Ureter (tissue), 1 donor: ENCODE results near the gene OSBPL10. TPM values are rescaled to one million over a fixed set of nuclear protein-coding genes. Genes with fewer than 3 reads are reported as not detected.
"Not testable (repeated sequence)": the region's sequence is repeated elsewhere in the genome, so short reads cannot be mapped to it uniquely, and the experiment has no call there.

ENCODE experiments used
- DNase-seq: peaks from one replicate; pipeline ENCODE4 v3.0.0-alpha.2; 2020; ENCODE audit warnings: low spot score
- total RNA-seq: library from RNA; stranded (reverse); gene quantifications from one replicate; pipeline ENCODE4 v1.2.4, GENCODE V29; 2023
- donor health status: DM: yes; HTN: yes; CAD: no.

OSBPL10 gene, protein sequence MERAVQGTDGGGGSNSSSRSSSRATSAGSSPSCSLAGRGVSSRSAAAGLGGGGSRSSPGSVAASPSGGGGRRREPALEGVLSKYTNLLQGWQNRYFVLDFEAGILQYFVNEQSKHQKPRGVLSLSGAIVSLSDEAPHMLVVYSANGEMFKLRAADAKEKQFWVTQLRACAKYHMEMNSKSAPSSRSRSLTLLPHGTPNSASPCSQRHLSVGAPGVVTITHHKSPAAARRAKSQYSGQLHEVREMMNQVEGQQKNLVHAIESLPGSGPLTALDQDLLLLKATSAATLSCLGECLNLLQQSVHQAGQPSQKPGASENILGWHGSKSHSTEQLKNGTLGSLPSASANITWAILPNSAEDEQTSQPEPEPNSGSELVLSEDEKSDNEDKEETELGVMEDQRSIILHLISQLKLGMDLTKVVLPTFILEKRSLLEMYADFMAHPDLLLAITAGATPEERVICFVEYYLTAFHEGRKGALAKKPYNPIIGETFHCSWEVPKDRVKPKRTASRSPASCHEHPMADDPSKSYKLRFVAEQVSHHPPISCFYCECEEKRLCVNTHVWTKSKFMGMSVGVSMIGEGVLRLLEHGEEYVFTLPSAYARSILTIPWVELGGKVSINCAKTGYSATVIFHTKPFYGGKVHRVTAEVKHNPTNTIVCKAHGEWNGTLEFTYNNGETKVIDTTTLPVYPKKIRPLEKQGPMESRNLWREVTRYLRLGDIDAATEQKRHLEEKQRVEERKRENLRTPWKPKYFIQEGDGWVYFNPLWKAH
- 36.3 TPM for total RNA-seq

DNA sequence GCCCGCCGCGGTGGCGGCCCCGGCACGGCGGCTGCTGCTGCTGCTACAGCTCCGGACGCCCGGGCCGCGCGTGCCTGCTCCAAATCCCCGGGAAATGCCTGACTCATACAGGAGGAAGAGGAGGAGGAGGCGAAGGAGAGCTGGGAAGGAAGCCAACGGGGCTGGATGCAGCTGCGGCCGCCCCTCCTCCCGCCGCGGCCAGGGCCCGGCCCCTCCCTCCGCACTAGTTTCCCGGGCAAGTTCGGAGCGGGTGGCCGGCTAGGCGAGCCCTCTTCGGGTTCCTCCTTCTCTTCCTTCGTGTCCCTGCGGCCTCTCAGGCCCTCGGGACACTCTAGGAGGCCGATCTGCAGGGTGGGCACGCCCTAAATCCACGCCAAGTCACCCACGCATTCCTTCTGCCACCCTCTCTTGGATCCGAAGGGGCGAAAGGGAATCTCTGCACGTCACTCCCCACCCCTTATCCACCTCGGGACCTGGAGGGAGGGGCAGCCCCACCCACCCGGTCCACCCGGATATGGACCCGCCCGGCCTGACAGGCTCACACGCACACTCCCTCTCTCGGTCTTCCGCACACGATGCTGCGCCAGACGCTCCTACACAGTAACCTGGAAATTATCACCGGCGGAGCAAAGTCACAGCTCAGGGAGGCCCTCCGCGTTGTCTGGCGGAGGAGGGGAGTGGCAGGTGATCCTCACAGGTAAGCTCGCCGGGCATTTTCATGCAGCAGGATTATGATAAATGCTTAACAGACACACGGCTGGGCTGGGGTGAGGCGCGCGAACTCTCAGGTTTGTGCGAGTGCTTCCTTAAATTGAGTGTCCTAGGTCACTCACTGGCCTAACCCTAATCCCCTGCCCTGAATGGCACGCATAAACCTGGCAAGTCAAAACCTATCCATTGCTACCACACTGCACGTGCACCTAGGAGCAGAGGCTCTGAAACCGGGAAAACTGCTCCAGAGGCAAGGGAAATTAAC lies at the start of gene OSBPL10, which contains the start of gene ZNF860:
OSBPL10 (minus strand) TSS at position 57 of the 976 bp plus-strand sequence. CDS start 83 bp downstream, outside the sequence.
ZNF860 (plus strand) TSS at position 545 of the 976 bp plus-strand sequence. CDS start 7,330 bp downstream, outside the sequence.
- peak; percentile 93 for DNase-seq

DNA sequence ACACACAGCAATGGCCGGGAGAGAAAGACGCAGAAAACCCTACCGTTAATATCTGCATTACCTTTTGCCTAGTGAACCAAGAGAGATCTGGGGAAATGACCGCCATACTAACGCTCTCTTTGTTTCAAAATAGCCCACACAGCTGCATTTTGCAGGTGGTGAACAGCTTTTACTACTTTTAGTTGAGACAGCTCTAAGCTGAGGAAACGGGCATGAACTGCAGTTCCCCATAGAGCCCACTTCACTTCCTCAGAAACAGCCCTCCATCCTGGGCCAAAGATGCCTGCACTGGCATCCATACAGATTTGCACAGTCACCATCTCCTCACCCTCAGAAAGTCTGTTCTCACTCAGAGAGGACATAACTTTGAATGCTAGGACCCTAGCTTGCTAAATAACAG lies 45.5 kb upstream of the OSBPL10 start:
- DNase-seq: no peak

DNA sequence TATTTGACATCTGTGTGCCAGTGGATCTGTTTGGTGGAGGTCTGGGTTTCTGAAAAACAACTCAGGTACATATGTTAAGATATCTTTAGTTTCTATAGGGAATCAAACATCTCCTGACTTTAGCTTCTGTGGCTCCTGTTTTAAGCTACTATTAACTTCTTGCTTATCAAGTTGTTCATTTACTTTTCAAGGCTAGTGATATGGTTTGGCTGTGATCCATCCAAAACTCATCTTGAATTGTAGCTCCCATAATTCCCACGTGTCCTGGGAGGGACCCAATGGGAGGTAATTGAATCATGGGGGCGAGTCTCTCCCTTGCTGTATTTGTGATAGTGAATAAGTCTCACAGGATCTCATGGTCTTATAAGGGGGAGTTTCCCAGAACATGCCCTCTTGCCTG lies 41.9 kb upstream of the OSBPL10 start:
- DNase-seq: no peak

DNA sequence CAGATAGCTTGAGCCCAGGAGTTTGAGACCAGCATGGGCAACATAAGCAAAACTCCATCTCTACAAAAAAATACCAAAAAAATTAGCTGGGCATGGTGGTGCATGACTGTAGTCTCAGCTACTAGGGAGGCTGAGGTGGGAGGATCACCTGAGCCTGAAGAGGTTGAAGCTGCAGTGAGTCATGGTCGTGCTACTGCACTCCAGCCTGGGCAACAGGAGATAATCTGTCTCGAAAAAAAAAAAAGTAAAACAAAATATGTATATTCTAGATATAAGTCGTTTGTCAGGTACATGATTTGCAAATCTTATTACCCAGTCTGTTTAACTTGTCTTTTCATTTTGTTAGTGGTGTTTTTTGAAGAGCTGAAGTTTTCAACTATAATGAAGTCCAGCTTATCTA lies 40.7 kb upstream of the OSBPL10 start:
- DNase-seq: no peak

GRCh38 chr3:32021155-32021554 lies 40.1 kb upstream of the OSBPL10 start:
- DNase-seq: no peak

GRCh38 chr3:32018757-32019564 lies 37.9 kb upstream of the OSBPL10 start:
- no peak for DNase-seq

- DNase-seq: no peak
Observed at GRCh38 chr3:32017286-32017685, 36.2 kb upstream of the OSBPL10 start.

- DNase-seq: not testable (repeated sequence)
Observed at GRCh38 chr3:32015638-32016037, 34.6 kb upstream of the OSBPL10 start.

GRCh38 chr3:32010699-32011098 lies 29.6 kb upstream of the OSBPL10 start:
- not testable (repeated sequence) for DNase-seq

DNA sequence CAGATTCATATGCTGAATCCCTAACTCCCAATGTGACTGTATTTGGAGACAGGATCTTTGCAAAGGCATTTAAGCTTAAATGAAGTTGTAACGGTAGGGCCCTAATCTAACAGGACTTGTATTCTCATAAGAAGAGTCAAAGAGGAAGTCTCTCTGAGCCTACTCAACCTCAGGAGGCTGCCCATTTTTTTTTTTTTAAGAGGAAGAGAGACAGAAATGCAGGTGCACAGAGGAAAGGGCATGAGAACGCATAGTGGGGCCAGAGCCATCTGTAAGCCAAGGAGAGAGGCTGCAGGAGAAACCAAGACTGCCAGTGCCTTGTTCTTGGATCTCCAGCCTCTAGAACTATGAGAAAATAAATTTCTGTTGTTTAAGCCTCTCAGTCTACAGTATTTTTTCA lies 28.9 kb upstream of the OSBPL10 start:
- DNase-seq: no peak

DNA sequence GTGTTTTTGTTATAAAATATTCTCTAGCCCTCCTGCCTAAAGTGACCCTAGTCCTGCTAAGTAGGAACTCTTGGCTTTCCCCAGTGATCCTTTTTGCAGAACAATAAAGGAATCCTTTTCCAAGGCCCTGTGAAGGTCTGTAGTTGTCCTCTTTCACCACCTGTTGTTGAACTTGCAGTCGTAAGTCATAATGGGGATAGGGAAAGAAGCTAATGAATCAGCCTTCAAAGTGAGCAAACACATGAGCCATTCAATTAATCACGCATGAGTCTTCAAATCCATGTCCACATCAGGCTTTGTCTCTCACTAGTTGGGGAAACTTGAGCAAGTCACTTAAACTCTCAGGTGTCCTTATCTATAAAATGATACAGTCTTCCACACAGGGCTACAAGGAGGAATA lies 28.0 kb upstream of the OSBPL10 start:
- no peak for DNase-seq

DNA sequence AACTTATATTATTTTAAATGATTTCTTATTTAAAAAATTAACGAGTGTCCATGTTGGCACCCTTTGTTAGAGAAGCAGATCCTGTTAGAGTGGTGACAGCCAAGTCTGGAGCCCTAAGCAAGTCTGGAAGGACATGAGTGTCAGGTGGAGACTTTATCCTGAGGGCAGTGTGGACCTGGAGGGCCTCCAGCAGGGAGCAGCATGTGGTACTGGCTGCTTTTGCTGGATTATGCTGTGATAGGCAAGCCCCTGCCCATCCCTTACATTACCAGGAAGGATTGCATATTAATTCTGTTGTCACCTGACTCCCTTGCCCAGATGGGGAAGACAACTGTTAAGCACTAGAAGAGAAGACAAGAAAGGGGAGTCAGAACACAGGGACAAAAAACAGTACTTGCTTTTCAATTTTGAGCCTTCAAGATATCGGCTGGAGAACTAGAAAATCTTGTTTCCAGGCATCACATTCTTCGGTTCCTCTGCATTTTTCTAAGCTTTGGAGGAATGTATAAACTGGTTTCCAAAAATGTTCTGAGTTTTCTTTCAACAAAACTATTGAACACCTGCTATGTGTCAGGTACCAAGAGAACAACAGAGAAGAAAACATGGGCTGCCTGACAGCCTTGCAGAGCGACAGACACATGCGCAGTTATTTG lies 23.2 kb upstream of the OSBPL10 start:
- no peak for DNase-seq

DNA sequence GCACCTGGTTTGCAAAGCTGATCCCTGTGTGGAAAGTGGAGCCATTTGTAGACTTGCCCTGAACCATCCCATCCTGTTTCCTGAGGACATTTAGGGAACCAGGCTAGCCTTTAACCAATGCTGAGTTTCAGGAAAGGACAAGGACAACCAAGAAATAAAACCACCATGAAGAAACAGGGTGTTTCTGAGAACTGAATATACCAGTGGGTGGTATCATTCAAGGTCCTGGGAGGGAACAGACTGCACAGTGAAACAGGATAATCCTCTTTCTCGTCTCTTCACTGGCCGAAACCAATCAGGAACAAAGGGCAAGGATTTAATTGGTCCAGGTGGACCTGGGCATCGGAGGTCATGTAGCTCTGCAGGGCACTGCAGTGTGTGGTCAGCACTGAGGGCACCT lies 22.3 kb upstream of the OSBPL10 start:
- no peak for DNase-seq

- no peak for DNase-seq
Observed at GRCh38 chr3:32002561-32003368, 21.7 kb upstream of the OSBPL10 start.

- no peak for DNase-seq
Observed at GRCh38 chr3:32000877-32001276, 19.8 kb upstream of the OSBPL10 start.

- DNase-seq: no peak
Observed at GRCh38 chr3:31999907-32000439, 18.9 kb upstream of the OSBPL10 start.

GRCh38 chr3:31997500-31997899 lies 16.4 kb upstream of the OSBPL10 start:
- DNase-seq: no peak

GRCh38 chr3:31996195-31996594 lies 15.1 kb upstream of the OSBPL10 start:
- DNase-seq: no peak

DNA sequence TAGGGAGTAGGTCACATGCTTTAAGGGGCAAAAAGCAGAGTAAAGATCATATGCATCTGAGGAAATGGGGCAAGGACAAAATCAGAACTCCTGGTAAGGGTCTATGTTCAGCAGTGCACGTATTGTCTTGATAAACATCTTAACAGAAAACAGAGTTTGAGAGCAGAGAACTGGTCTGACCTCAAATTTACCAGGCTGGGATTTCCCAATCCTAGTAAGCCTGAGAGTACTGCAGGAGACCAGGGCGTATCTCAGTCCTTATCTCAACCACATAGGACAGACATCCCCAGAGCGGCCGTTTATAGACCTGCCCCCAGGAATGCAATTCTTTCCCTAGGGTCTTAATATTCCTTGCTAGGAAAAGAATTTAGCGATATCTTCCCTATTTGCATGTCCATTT lies 14.0 kb upstream of the OSBPL10 start:
- DNase-seq: not testable (repeated sequence)
